ENCODE measurements around the gene KCNE3.

The KCNE3 gene

GRCh38 chr11:74471037-74471436, 3.7 kb upstream of the KCNE3 start:
- DNase-seq = no peak

- DNase-seq = no peak
Observed at GRCh38 chr11:74470526-74470925, 3.2 kb upstream of the KCNE3 start.

- no peak for DNase-seq
Observed at GRCh38 chr11:74468936-74469335, 1.6 kb upstream of the KCNE3 start.

- DNase-seq = no peak
Observed at GRCh38 chr11:74468521-74468920, 1.2 kb upstream of the KCNE3 start.

- no peak for DNase-seq
Observed at GRCh38 chr11:74468058-74468457, 709 bp upstream of the KCNE3 start.

GRCh38 chr11:74465291-74465708, 2.0 kb downstream of the KCNE3 start:
- DNase-seq = no peak

GRCh38 chr11:74464746-74465145, 2.6 kb downstream of the KCNE3 start:
- no peak for DNase-seq

GRCh38 chr11:74463216-74463615, 4.1 kb downstream of the KCNE3 start:
- DNase-seq = no peak

- DNase-seq = no peak
Observed at GRCh38 chr11:74462631-74463030, 4.7 kb downstream of the KCNE3 start.

- DNase-seq = peak; percentile 68
Observed at GRCh38 chr11:74462009-74462408, 5.3 kb downstream of the KCNE3 start.

- no peak for DNase-seq
Observed at GRCh38 chr11:74460481-74461154, 6.7 kb downstream of the KCNE3 start.

- DNase-seq = no peak
Observed at GRCh38 chr11:74460065-74460464, 7.3 kb downstream of the KCNE3 start.

- no peak for DNase-seq
Observed at GRCh38 chr11:74459584-74459983, 7.8 kb downstream of the KCNE3 start.

- no peak for DNase-seq
Observed at GRCh38 chr11:74457356-74457755, 10.0 kb downstream of the KCNE3 start.

- peak; percentile 64 for DNase-seq
Observed at GRCh38 chr11:74453373-74453975, 13.9 kb downstream of the KCNE3 start.

GRCh38 chr11:74452366-74452765, 15.0 kb downstream of the KCNE3 start:
- DNase-seq = no peak

- no peak for DNase-seq
Observed at GRCh38 chr11:74450318-74450717, 17.0 kb downstream of the KCNE3 start.

- DNase-seq = peak; percentile 59
Observed at GRCh38 chr11:74449369-74449931, 17.9 kb downstream of the KCNE3 start.

GRCh38 chr11:74447720-74448119, 19.6 kb downstream of the KCNE3 start:
- no peak for DNase-seq

GRCh38 chr11:74446532-74446938, 20.8 kb downstream of the KCNE3 start:
- DNase-seq = peak; percentile 35

GRCh38 chr11:74444173-74444826, 23.0 kb downstream of the KCNE3 start:
- DNase-seq = peak; percentile 47

- no peak for DNase-seq
Observed at GRCh38 chr11:74443071-74443864, 24.1 kb downstream of the KCNE3 start.

- no peak for DNase-seq
Observed at GRCh38 chr11:74442636-74443035, 24.7 kb downstream of the KCNE3 start.

Measured in femur (tissue), 1 donor.